Measurements from ENCODE around the gene CCDC81.
A peak's percentile ranks its signal among the peaks of the same experiment; 100 is the strongest.

The CCDC81 gene

GRCh38 chr11:86442827-86443226, 68.1 kb downstream of the CCDC81 start:
- no peak for DNase-seq

GRCh38 chr11:86443415-86443814, 68.7 kb downstream of the CCDC81 start:
- no peak for DNase-seq

DNA sequence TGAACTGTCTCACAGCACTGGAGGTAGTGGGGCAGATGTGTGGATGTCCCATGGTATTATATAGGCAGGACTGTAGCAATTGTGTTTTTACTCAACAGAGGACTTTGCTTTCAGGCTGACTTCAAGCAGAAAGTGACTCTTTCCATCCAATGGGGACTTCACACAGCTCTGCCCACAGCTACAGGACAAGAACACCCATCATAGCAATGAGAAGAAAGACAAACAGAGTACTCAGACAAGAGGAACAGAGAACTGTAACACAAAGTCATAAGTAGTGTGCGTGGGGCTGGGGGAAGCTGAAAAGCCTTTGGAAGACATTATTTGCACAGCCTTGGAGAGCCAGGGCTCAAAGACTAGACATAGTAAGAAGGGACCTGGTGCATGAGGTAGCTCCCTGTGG, 70.3 kb downstream of the CCDC81 start:
- no peak for DNase-seq

GRCh38 chr11:86446163-86446923, 71.7 kb downstream of the CCDC81 start:
- DNase-seq, result no peak

DNA sequence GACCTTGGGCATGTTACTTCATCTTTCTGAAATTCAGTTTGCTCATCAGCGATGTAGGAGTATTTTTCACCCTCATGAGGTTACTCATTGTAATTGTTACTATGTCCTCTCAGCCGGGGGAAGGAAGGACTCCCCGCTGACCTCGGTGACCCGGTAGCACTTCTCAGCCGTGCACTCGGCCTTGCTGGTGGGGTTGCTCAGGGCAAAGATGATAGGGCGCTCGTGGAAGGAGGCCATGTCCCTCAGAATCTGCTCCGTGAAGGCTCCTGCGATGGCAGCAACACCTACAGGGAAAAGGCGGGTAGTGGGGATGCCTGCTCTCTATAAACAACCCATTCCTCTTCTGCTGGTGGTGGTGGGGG, 72.2 kb downstream of the CCDC81 start:
- no peak for DNase-seq

- DNase-seq, result no peak
These were observed 73.2 kb downstream of the CCDC81 start for GRCh38 chr11:86447763-86448480.

DNA sequence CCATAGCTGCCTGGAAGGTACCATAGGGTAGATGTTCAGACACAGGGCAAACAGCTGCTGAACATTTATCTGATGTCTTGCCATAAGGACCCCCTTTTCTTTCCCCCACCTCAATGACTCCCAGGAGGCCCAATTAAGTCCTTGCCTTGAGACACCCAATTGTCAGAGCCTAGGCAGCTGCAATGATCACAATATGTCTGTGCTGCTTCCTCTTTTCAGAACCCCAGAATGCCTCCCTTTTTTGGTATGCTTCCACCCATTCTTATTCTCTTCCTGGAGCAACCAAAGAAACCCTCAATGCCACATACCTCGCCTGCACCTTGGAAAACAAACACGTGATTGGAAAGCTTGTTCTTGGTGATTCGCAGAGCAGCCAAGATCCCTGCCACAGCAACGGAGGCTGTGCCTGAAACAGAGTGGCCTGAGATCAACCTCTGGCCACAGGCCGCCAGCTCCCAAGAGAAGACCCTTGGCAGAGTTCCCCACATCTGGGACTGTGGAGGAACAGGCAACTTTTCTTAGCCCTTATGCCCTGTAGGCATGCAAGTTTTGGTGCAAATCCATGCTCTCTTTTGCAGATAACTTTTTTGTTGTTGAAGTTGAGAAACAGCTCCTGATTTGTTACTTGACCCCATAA, 75.4 kb downstream of the CCDC81 start:
- no peak for DNase-seq

DNA sequence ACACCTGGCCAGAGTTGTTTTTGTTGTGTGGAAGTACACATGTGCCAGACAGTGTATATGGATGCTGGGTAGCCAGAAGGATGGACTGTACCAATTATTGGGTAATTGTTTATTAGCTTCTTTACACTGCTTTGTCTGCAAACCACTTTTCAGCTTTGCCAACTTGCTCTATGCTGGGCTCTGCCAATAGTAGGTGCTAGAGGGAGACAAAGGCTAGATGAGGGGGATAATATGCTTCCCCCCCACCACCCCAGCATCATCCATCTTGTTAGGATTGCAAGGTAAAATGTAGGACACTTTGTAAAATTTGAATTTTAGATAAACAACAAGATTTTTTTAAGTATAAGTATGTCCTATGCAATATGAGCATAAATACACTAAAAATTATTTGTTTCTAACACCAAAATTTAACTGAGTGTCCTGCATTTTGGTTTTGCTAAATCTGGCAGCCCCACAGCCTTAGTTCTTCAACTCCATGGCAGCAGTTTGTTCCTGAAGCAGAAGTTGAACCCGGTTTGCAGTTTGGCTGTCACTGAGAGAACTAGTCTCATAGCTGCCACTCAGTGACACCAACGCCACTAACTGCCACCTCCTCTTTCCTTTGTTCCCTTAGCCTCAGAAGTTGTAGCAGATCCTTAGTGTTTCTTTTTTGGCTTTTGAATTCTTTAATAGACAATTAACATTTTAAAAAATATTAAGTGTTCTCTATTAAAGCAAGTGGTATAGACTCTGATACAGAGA, 78.8 kb downstream of the CCDC81 start:
- no peak for DNase-seq

GRCh38 chr11:86456075-86456939, 81.6 kb downstream of the CCDC81 start:
- peak; percentile 46 for DNase-seq

GRCh38 chr11:86458294-86459001, 83.8 kb downstream of the CCDC81 start:
- DNase-seq, result no peak

GRCh38 chr11:86459002-86459385, 84.3 kb downstream of the CCDC81 start:
- no peak for DNase-seq

GRCh38 chr11:86459682-86460460, 85.2 kb downstream of the CCDC81 start:
- no peak for DNase-seq

- DNase-seq, result no peak
These were observed 86.0 kb downstream of the CCDC81 start for GRCh38 chr11:86460461-86461385.

DNA sequence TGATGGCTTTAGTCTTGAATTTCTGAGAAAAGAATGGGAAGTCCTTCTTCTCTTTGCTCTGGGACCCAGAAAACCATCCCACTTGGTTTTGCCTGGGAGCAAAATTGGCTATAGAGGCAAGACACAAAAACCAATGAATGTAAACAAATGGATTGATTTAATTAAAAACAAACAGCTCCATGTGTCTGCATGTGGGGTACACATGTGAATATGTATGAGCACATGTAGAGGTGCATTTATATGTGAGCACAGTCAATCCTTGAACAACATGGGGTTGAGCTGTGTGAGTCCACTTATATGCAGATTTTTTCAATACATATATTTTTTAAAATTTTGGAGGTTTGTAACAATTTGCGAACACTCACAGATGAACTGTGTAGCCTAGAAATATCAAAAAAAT, 87.2 kb downstream of the CCDC81 start:
- no peak for DNase-seq

- DNase-seq, result no peak
These were observed 88.4 kb downstream of the CCDC81 start for GRCh38 chr11:86463120-86463519.

- DNase-seq, result no peak
These were observed 89.3 kb downstream of the CCDC81 start for GRCh38 chr11:86463955-86464354.

DNA sequence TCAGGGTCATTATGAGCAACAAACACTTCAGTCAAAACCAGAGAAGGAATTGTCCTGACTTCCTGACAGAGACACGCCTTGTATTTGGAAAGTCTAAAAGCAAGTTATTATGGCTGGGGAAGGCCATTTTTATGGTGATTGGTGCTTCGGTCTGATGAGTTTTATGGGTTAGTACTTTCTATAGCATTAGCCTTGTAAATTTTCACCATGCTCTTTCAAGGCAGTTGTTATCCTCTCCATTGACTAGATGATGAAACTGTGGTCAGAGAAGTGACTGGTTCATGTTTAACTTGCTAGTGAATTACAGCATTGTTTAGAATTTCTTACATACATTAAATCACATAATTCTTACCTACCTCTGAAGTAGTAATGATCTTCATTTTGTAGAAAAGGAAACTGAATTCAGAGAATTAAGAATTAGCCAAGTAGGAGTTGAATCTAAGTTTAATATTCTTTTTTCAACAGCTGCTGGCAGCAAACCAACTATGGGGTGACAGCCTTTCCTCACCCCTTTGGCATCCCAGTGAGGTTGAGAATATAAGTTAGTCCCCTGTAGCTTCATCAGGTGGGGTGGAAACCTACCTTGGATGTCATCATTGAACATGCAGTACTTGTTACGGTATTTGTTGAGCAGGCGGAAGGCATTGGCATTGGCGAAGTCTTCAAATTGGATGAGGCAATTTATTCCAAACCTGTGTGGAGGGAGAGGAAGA, 90.0 kb downstream of the CCDC81 start:
- DNase-seq, result no peak

GRCh38 chr11:86468169-86468568, 93.5 kb downstream of the CCDC81 start:
- DNase-seq, result no peak

Data from NK-92 treated with Interleukin-12 subunit alpha and Interleukin-12 subunit beta, amount 100 ng/mL, for 24 hours (cell line).